Large intestine (tissue), 12 donors: ENCODE data around the gene FAM20B. TPM values are rescaled to one million over a fixed set of nuclear protein-coding genes. Genes with fewer than 3 reads are reported as not detected.
"Not testable (repeated sequence)": the region's sequence is repeated elsewhere in the genome, so short reads cannot be mapped to it uniquely, and the experiment has no call there.

ENCODE experiments used
- DNase-seq, 2 donors: peaks; one replicate each; pipeline versions ENCODE4 v3.0.0 to v3.0.0-alpha.2; 2013
- H3K27ac ChIP-seq: one replicate; pipeline ENCODE4 v1.5.1; 2013; ENCODE audit warnings: low read length
- H3K27me3 ChIP-seq: 2 replicates; pipeline ENCODE4 v1.6.1; 2013; ENCODE audit warnings: low read length; ENCODE audit not compliant: control insufficient read depth, insufficient read depth
- H3K36me3 ChIP-seq: 2 replicates; pipeline ENCODE4 v1.6.1; 2013; ENCODE audit warnings: low read length; ENCODE audit not compliant: control insufficient read depth, insufficient read depth
- H3K4me1 ChIP-seq: one replicate; pipeline ENCODE4 v1.6.1; 2013; ENCODE audit warnings: low read length; ENCODE audit not compliant: control insufficient read depth, insufficient read depth
- H3K4me3 ChIP-seq: one replicate; pipeline ENCODE4 v1.5.1; 2013; ENCODE audit warnings: low read length
- H3K9me3 ChIP-seq: one replicate; pipeline ENCODE4 v1.6.1; 2013; ENCODE audit warnings: mild to moderate bottlenecking, low read depth, low read length, moderate library complexity; ENCODE audit not compliant: control insufficient read depth
- WGBS: methylation state at CpG from one replicate; pipeline ENCODE4 v1.1.5; 2013; ENCODE audit warnings: low lambda C conversion rate; ENCODE audit not compliant: insufficient coverage; 5-methylcytosine and 5-hydroxymethylcytosine counted together
- long read RNA-seq, 11 donors: transcript quantifications; one replicate each; lab custom pipeline, GENCODE V29; 2026
- polyA plus RNA-seq: library from polyadenylated mRNA; unstranded; fragments of 120-200 nt; gene quantifications from one replicate; pipeline ENCODE4 v1.2.1, GENCODE V29; 2013

The FAM20B gene, protein sequence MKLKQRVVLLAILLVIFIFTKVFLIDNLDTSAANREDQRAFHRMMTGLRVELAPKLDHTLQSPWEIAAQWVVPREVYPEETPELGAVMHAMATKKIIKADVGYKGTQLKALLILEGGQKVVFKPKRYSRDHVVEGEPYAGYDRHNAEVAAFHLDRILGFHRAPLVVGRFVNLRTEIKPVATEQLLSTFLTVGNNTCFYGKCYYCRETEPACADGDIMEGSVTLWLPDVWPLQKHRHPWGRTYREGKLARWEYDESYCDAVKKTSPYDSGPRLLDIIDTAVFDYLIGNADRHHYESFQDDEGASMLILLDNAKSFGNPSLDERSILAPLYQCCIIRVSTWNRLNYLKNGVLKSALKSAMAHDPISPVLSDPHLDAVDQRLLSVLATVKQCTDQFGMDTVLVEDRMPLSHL
- 24.1 TPM for polyA plus RNA-seq
- long read RNA-seq, donor 1, result 0 reads
- long read RNA-seq, donor 2, full-length matches to known transcripts, result 5 of 5 reads
- long read RNA-seq, donor 2, partial matches to known transcripts, result 0 of 5 reads
- long read RNA-seq, donor 2, other reads (novel, unspliced or antisense), result 0 of 5 reads
- long read RNA-seq, donor 3, result 0 reads
- long read RNA-seq, donor 4, result 0 reads
- long read RNA-seq, donor 5, full-length matches to known transcripts, result 1 of 1 reads
- long read RNA-seq, donor 5, partial matches to known transcripts, result 0 of 1 reads
- long read RNA-seq, donor 5, other reads (novel, unspliced or antisense), result 0 of 1 reads
- long read RNA-seq, donor 6, full-length matches to known transcripts, result 1 of 1 reads
- long read RNA-seq, donor 6, partial matches to known transcripts, result 0 of 1 reads
- long read RNA-seq, donor 6, other reads (novel, unspliced or antisense), result 0 of 1 reads
- long read RNA-seq, donor 7, full-length matches to known transcripts, result 2 of 2 reads
- long read RNA-seq, donor 7, partial matches to known transcripts, result 0 of 2 reads
- long read RNA-seq, donor 7, other reads (novel, unspliced or antisense), result 0 of 2 reads
- long read RNA-seq, donor 8, full-length matches to known transcripts, result 2 of 2 reads
- long read RNA-seq, donor 8, partial matches to known transcripts, result 0 of 2 reads
- long read RNA-seq, donor 8, other reads (novel, unspliced or antisense), result 0 of 2 reads
- long read RNA-seq, donor 9, result 0 reads
- long read RNA-seq, donor 10, full-length matches to known transcripts, result 4 of 11 reads
- long read RNA-seq, donor 10, partial matches to known transcripts, result 7 of 11 reads
- long read RNA-seq, donor 10, other reads (novel, unspliced or antisense), result 0 of 11 reads
- long read RNA-seq, donor 11, full-length matches to known transcripts, result 3 of 3 reads
- long read RNA-seq, donor 11, partial matches to known transcripts, result 0 of 3 reads
- long read RNA-seq, donor 11, other reads (novel, unspliced or antisense), result 0 of 3 reads

DNA sequence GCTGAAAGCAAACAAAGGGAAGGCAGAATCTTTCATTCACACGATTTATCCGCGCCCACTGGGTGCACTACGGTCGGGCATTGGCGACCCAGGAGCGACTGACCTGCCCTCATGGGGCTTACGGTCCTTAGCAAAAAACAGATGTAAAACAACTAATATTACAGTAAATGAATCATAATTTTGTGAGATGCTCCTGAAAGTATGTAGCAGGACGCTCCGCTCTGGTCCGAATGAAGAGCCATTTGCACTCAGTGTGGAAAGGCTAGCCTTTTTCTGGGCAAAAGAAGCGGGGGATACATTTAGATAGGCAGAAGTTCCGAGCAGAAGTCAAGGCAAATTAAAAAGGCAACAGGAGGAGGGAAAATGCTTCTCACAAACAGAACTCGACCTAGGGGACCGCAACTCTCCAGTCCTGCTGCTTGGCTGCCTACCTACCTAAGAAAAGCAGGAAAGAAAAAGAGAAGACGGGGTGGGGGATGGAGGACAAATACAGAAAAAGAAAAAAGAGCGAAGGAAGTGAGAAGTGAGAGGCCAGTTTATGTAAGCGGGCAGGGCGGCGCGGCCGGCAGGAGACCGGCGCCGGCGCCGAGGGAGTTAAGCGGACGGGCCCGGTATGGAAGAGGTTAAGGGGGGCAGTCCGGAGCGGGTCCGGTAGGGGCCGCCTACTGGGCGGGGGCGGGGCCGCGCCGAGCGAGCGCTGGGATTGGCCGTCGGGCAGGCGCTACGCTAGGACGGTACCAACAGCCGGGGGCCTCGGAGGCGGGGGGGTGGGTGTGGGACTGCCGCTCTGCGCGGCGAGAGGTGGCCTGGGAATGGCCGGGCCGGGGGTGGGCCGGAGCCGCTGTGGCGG lies at the start of gene FAM20B:
FAM20B (plus strand) TSS at position 770 of the 850 bp plus-strand sequence. CDS start 17,954 bp downstream, outside the sequence.
- peaks cover 36% of the 10 kb centered on the region for H3K4me1 ChIP-seq
- H3K27ac ChIP-seq, result peak within 1 kb of the TSS; percentile 92
- DNase-seq, result peak; percentile 97 to 98
- H3K36me3 ChIP-seq, result no peaks in the 10 kb centered on the region
- no peaks in the 10 kb centered on the region for H3K27me3 ChIP-seq
- 3% methylated on average over 4 of the region's 58 CpGs for WGBS
- peak within 1 kb of the TSS; percentile 79 for H3K4me3 ChIP-seq
- H3K9me3 ChIP-seq, result no peaks in the 10 kb centered on the region

DNA sequence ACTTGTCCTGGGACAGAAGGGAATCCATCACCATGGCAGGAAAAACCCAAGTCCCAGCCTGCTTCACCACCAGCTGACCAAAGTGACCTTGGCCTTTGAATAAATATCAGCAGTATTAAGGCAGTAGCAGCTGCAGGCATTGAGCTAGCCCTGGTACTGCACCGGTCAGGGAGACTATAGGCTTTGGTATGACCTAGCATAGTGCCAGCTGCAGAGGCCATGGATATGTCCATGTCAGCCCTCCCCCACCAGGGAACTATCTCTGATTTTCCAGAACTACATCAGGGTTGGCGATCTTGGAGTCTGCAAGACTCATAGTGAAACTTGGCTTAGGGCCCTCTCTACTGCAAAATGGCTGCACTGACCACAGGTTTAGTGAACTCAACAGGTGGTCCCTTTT lies 49.2 kb upstream of the FAM20B start:
- Histone ChIP-seq H3K36me3 (no peaks in the 10 kb centered on the region), H3K27ac (no peak overlapping the region), H3K4me3 (no peak overlapping the region), H3K27me3 (no peaks in the 10 kb centered on the region), H3K4me1 (peaks cover 11% of the 10 kb centered on the region), H3K9me3 (peaks cover 18% of the 10 kb centered on the region)
- DNase-seq, result no peak
- WGBS, result no CpG with 5 or more reads among the region's 2 CpGs

DNA sequence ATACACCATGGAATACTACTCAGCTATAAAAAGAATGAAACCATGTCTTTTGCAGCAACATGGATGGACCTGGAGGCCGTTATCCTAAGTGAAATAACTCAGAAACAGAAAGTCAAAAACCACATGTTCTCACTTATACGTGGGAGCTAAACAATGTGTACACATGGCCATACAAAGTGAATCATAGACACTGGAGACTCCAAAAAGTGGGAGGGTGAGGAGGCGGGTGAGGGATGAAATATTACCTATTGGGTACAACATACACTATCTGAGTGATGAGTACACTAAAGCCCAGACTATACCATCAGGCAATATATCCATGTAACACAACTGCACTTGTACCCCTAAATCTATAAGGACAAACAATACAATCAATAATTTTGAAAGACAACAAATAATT lies 39.5 kb upstream of the FAM20B start:
- Histone ChIP-seq H3K27me3 (no peaks in the 10 kb centered on the region), H3K27ac (no peak overlapping the region), H3K4me3 (no peak overlapping the region), H3K9me3 (no peaks in the 10 kb centered on the region), H3K36me3 (no peaks in the 10 kb centered on the region), H3K4me1 (no peaks in the 10 kb centered on the region)
- no peak for DNase-seq
- WGBS, result no CpG with 5 or more reads among the region's 3 CpGs

DNA sequence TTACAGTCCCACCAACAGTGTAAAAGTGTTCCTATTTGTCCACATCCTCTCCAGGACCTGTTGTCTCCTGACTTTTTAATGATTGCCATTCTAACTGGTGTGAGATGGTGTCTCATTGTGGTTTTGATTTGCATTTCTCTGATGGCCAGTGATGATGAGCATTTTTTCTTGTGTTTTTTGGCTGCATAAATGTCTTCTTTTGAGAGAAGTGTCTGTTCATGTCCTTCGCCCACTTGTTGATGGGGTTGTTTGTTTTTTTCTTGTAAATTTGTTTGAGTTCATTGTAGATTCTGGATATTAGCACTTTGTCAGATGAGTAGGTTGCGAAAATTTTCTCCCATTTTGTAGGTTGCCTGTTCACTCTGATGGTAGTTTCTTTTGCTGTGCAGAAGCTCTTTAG lies 37.5 kb upstream of the FAM20B start:
- not testable (repeated sequence) for H3K27me3 ChIP-seq, H3K4me3 ChIP-seq, H3K27ac ChIP-seq, H3K9me3 ChIP-seq, H3K36me3 ChIP-seq, DNase-seq, H3K4me1 ChIP-seq
- WGBS, result no CpG with 5 or more reads among the region's 2 CpGs

DNA sequence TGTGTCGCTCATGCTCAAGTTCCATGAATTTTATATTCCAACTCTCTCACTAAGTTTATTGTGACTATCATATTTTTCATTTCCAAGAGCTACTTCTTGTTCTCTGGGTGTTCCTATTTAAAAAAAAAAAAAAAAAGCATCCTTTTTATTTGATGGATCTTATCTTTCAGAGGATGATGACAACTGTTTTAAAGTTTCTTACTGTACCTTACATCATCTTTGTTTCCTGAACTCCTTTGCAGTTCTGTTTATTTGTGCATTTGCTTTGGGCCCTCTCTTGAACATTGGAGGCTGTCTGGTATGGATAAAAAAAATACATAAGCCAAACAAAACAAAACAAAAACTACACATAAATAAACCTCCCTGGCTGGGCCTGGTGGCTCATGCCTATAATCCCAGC lies 32.1 kb upstream of the FAM20B start:
- WGBS, result 100% methylated on average over 1 of the region's 1 CpG
- Histone ChIP-seq H3K36me3 (no peaks in the 10 kb centered on the region), H3K27me3 (no peaks in the 10 kb centered on the region), H3K4me1 (no peaks in the 10 kb centered on the region), H3K9me3 (no peaks in the 10 kb centered on the region), H3K4me3 (no peak overlapping the region), H3K27ac (no peak overlapping the region)
- DNase-seq, result no peak

DNA sequence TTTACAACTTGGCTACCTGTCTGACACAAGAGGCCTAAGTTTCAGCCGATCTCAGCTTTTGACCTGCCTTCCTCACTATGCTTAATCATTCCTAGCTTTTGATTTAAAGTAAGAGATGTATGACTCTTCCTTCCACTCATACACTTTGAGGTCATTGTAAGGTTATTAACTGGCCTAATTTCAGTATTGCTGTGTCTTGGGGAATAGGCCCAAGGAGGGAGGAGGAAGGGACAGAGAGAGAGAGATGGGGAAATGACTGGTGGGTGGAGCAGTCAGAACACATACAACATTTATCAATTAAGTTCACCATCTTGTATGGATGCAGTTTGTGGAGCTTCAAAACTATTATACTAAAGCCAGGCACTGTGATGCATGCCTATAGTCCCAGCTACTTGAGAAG lies 28.3 kb upstream of the FAM20B start:
- Histone ChIP-seq H3K27me3 (no peaks in the 10 kb centered on the region), H3K4me1 (no peaks in the 10 kb centered on the region), H3K9me3 (no peaks in the 10 kb centered on the region), H3K4me3 (no peak overlapping the region), H3K27ac (no peak overlapping the region), H3K36me3 (no peaks in the 10 kb centered on the region)
- DNase-seq, result no peak
- no CpG with 5 or more reads among the region's 1 CpG for WGBS

DNA sequence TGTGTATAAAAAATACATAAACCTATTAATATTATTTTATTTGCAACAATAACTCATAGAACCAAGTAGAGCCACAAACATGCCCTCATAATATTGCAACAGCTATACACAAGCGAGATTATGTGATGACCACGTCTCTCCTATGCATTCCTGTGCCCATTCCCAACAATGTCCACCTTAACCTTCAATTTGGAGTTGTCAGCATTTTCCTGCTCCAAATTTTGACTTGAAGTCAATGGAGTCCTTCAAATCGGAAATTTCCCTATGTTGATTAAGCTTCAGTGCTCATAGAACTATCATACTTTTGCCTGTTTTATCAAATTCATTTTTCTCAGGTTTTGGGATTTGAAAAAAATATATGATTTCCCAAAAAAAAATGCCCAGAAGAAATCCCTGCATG lies 27.4 kb upstream of the FAM20B start:
- H3K4me1 ChIP-seq, result peaks cover 4% of the 10 kb centered on the region
- DNase-seq, result no peak

DNA sequence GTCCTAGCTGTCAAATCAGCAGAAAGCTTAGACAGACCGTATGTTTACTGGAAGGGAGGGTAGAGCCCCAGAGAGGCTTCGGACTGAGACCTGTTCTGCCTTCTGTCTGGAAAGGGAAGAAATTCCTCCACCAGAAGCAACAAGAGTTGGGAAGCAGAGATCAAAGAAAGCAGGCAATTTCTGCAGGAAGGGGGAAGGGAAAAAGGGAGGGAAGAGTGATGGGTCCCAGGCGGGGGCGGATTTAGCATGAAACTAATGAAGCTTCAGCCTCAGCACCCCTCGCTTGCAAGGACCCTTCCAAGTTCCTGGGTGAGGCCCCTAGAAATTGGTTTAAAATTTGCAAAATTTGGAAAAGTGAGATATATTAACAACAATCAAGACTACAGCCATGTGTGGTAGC lies 26.6 kb upstream of the FAM20B start:
- H3K9me3 ChIP-seq, result no peaks in the 10 kb centered on the region
- no peak overlapping the region for H3K27ac ChIP-seq
- H3K4me3 ChIP-seq, result no peak overlapping the region
- no peak for DNase-seq
- H3K27me3 ChIP-seq, result no peaks in the 10 kb centered on the region
- no CpG with 5 or more reads among the region's 5 CpGs for WGBS
- H3K4me1 ChIP-seq, result peaks cover 11% of the 10 kb centered on the region
- no peaks in the 10 kb centered on the region for H3K36me3 ChIP-seq

More for the DNA sequence above, 27.4 kb upstream of the FAM20B start:
- Histone ChIP-seq H3K4me3 (no peak overlapping the region), H3K9me3 (no peaks in the 10 kb centered on the region), H3K27me3 (no peaks in the 10 kb centered on the region), H3K27ac (no peak overlapping the region), H3K36me3 (no peaks in the 10 kb centered on the region)
- WGBS, result no CpG with 5 or more reads among the region's 3 CpGs

DNA sequence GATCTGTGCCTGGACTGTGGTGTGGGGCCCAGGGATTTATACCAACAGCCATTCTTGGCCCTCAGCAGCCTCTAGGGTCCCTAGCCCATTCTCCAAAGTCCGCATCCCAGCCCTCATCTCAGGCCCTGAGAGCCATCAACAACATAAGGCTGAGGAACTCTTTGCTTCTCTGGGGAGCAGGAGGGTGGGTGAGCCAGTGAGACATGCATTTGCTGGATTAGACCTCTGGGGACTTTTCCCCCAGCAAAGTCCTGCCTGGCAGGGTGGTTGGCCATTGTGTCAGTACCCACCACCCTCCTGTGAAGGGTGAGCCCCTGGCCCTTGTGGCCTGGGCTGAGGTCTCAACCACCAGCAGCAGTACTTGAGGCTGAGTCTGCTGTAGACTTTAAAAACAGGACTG lies 24.2 kb upstream of the FAM20B start:
- H3K36me3 ChIP-seq, result no peaks in the 10 kb centered on the region
- no CpG with 5 or more reads among the region's 1 CpG for WGBS
- no peaks in the 10 kb centered on the region for H3K27me3 ChIP-seq
- H3K4me1 ChIP-seq, result peaks cover 12% of the 10 kb centered on the region
- DNase-seq, result no peak
- no peaks in the 10 kb centered on the region for H3K9me3 ChIP-seq
- H3K27ac ChIP-seq, result no peak overlapping the region
- no peak overlapping the region for H3K4me3 ChIP-seq
